HL-60/S4 treated with retinoic acid at 250 ng/mL for 4 days and 3 days (cell line): ENCODE measurements around the gene KCNK15.

Experiments
- in situ Hi-C: fragments of 300-500 bp; cut with MboI; formaldehyde crosslinking; loops from 2 replicates; pipeline ENCODE4 v1.7.0; 2022; ENCODE audit warnings: low sequenced_read_pairs

The KCNK15 gene

GRCh38 chr20:44784688-44785087, 39.0 kb downstream of the KCNK15 start:
- in situ Hi-C loops = no loop called here

GRCh38 chr20:44785768-44786167, 40.1 kb downstream of the KCNK15 start:
- in situ Hi-C loops = no loop called here

GRCh38 chr20:44787299-44787698, 41.6 kb downstream of the KCNK15 start:
- in situ Hi-C loops = no loop called here

GRCh38 chr20:44788706-44789456, 43.2 kb downstream of the KCNK15 start:
- in situ Hi-C loops = no loop called here

GRCh38 chr20:44790638-44791393, 45.2 kb downstream of the KCNK15 start:
- in situ Hi-C loops = no loop called here

GRCh38 chr20:44792796-44793195, 47.1 kb downstream of the KCNK15 start:
- in situ Hi-C loops = no loop called here

GRCh38 chr20:44795836-44796235, 50.2 kb downstream of the KCNK15 start:
- in situ Hi-C loops = no loop called here

GRCh38 chr20:44796311-44796710, 50.6 kb downstream of the KCNK15 start:
- in situ Hi-C loops = no loop called here

GRCh38 chr20:44796758-44797457, 51.2 kb downstream of the KCNK15 start:
- in situ Hi-C loops = no loop called here

- in situ Hi-C loops = no loop called here
Measured at GRCh38 chr20:44799691-44800090, 54.0 kb downstream of the KCNK15 start.

GRCh38 chr20:44800391-44801046, 54.9 kb downstream of the KCNK15 start:
- in situ Hi-C loops = no loop called here
